ENCODE data around the gene ACKR2. TPM values are rescaled to one million over a fixed set of nuclear protein-coding genes. Genes with fewer than 3 reads are reported as not detected.

Gene ACKR2
- total RNA-seq, 4 donors from 2014 or later = 2.7 to 6.5 (median 3.1) TPM

GRCh38 chr3:42906848-42907183, 97.6 kb downstream of the ACKR2 start:
- Histone ChIP-seq H3K27ac (peak overlapping the region in 3 of 4 donors; percentile 69 to 80 (median 73)), H3K36me3 (peaks cover 0 to 40% (median 0%) of the 10 kb centered on the region in 3 donors), H3K4me1 (peaks cover 0 to 27% (median 7%) of the 10 kb centered on the region in 3 donors), H3K27me3 (peaks cover 0 to 10% (median 0%) of the 10 kb centered on the region in 4 donors), H3K4me3 (peak overlapping the region in 3 of 4 donors; percentile 51 to 76 (median 70)), H3K9me3 (peaks cover 0 to 21% (median 6%) of the 10 kb centered on the region in 3 donors)
- 66 to 71% methylated on average over 4 of the region's 4 CpGs for WGBS, 2 donors
- DNase-seq = no peak
- intact Hi-C loops (cut with DNase I) = no loop called here
- TF ChIP-seq, protein P1, sequence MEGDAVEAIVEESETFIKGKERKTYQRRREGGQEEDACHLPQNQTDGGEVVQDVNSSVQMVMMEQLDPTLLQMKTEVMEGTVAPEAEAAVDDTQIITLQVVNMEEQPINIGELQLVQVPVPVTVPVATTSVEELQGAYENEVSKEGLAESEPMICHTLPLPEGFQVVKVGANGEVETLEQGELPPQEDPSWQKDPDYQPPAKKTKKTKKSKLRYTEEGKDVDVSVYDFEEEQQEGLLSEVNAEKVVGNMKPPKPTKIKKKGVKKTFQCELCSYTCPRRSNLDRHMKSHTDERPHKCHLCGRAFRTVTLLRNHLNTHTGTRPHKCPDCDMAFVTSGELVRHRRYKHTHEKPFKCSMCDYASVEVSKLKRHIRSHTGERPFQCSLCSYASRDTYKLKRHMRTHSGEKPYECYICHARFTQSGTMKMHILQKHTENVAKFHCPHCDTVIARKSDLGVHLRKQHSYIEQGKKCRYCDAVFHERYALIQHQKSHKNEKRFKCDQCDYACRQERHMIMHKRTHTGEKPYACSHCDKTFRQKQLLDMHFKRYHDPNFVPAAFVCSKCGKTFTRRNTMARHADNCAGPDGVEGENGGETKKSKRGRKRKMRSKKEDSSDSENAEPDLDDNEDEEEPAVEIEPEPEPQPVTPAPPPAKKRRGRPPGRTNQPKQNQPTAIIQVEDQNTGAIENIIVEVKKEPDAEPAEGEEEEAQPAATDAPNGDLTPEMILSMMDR (IDR thresholded peaks at IDR 0.05) = no peak
- no peak for TF ChIP-seq POLR2A (IDR thresholded peaks at IDR 0.05)

DNA sequence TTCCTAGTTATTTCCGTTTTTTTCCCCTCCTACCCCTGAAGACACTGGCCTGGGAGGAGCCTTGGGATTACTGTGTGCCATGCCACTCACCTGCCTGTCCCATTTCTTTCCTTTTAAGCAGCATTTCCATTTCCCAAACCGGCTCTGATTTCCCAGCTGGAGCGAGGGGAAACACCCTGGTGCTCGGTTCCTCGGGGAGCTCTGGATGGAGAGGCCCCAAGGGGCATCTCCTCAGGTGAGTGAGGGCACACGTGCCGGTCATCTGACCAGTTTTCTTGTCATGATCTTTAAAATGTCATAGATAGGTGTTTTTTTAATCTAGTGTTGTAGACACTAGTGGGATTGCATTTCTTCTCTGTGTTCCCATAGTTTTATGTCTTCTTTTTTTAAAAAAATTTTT, 99.4 kb downstream of the ACKR2 start:
- intact Hi-C loops (cut with DNase I) = no loop called here
- TF ChIP-seq, protein P1 (IDR thresholded peaks at IDR 0.05) = no peak
- no peak for TF ChIP-seq POLR2A (IDR thresholded peaks at IDR 0.05)
- Histone ChIP-seq H3K4me1 (peaks cover 0 to 24% (median 7%) of the 10 kb centered on the region in 3 donors), H3K4me3 (no peak overlapping the region), H3K36me3 (peaks cover 0 to 53% (median 7%) of the 10 kb centered on the region in 3 donors), H3K27me3 (peaks cover 0 to 10% (median 0%) of the 10 kb centered on the region in 4 donors), H3K27ac (no peak overlapping the region), H3K9me3 (peaks cover 0 to 32% (median 15%) of the 10 kb centered on the region in 3 donors)
- no peak for DNase-seq
- WGBS, 2 donors = 72 to 82% methylated on average over 7 of the region's 7 CpGs

GRCh38 chr3:42911551-42911950, 102.3 kb downstream of the ACKR2 start:
- no peak overlapping the region for H3K27ac ChIP-seq
- H3K9me3 ChIP-seq = peaks cover 0 to 61% (median 44%) of the 10 kb centered on the region in 3 donors
- peaks cover 0 to 73% (median 7%) of the 10 kb centered on the region in 3 donors for H3K36me3 ChIP-seq

DNA sequence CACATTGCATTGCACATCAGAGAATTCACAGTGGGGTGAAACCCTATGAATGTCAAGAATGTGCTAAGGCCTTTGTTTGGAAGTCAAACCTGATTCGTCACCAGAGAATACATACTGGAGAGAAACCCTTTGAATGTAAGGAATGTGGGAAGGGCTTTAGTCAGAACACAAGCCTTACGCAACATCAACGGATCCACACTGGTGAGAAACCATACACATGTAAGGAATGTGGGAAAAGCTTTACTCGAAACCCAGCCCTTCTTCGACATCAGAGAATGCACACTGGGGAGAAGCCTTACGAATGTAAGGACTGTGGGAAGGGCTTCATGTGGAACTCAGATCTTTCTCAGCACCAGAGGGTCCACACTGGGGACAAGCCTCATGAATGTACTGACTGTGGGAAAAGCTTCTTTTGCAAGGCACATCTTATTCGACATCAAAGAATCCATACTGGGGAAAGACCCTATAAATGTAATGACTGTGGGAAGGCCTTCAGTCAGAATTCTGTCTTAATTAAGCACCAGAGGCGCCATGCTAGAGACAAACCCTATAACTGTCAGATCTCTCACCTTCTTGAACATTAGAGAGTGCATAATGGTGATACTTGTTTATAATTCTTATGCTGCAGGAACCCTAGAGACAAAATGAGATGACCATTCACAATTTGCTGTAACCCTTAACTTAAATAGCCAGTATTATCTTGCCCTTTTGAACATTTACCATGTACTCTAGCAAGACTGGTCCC, 105.7 kb downstream of the ACKR2 start:
- peaks cover 0 to 91% (median 62%) of the 10 kb centered on the region in 3 donors for H3K9me3 ChIP-seq
- H3K27me3 ChIP-seq = no peaks in the 10 kb centered on the region
- no peak overlapping the region for H3K27ac ChIP-seq
- no peaks in the 10 kb centered on the region for H3K4me1 ChIP-seq
- 72 to 92% methylated on average over 8 of the region's 8 CpGs for WGBS, 2 donors
- H3K36me3 ChIP-seq = peaks cover 0 to 52% (median 7%) of the 10 kb centered on the region in 3 donors
- intact Hi-C loops (cut with DNase I) = no loop called here
- no peak overlapping the region for H3K4me3 ChIP-seq
- TF ChIP-seq, protein P1 (IDR thresholded peaks at IDR 0.05) = no peak
- no peak for TF ChIP-seq POLR2A (IDR thresholded peaks at IDR 0.05)
- no peak for DNase-seq

More at GRCh38 chr3:42911551-42911950, 102.3 kb downstream of the ACKR2 start:
- TF ChIP-seq POLR2A (IDR thresholded peaks at IDR 0.05) = no peak
- TF ChIP-seq, protein P1 (IDR thresholded peaks at IDR 0.05) = no peak
- WGBS, 2 donors = 90 to 97% methylated on average over 2 of the region's 2 CpGs
- DNase-seq = no peak
- Histone ChIP-seq H3K4me3 (no peak overlapping the region), H3K27me3 (no peaks in the 10 kb centered on the region), H3K4me1 (peaks cover 0 to 10% (median 4%) of the 10 kb centered on the region in 3 donors)
- intact Hi-C loops (cut with DNase I) = no loop called here

Small RNAs within 50 kb of the gene (small RNA-seq; reads per million reads assigned to genes)
- 0 reads per million in 4 donors for gene CCDC13

Other genes with a start within 250 kb of the ACKR2 start
- 10 to 100 TPM in 3 of 4 donors, 1 to 10 TPM in 1; 8.8 to 38.5 (median 26.2) TPM for gene SEC22C, start 227.5 kb upstream of the ACKR2 start, total RNA-seq
- gene SS18L2, start 218.6 kb upstream of the ACKR2 start, total RNA-seq = 10 to 100 TPM; 11.4 to 23.5 (median 20.5) TPM
- gene NKTR, start 208.8 kb upstream of the ACKR2 start, total RNA-seq = 100 to 1,000 TPM in 1 of 4 donors, 10 to 100 TPM in 3; 18.0 to 112 (median 50.7) TPM
- gene ZBTB47, start 155.7 kb upstream of the ACKR2 start, total RNA-seq = 10 to 100 TPM in 2 of 4 donors, 1 to 10 TPM in 2; 5.0 to 34.3 (median 10.3) TPM
- gene KLHL40, start 123.9 kb upstream of the ACKR2 start, total RNA-seq = not detected
- gene HHATL, start 106.6 kb upstream of the ACKR2 start, total RNA-seq = not detected
- 1 to 10 TPM in 1 of 4 donors, under 1 TPM in 1, not detected in 2; 0.62 to 1.3 TPM for gene CCDC13, start 36.2 kb upstream of the ACKR2 start, total RNA-seq
- gene HIGD1A, start 5.0 kb upstream of the ACKR2 start, total RNA-seq = 100 to 1,000 TPM in 3 of 4 donors, 10 to 100 TPM in 1; 52.3 to 239 (median 212) TPM
- gene CYP8B1, start 66.4 kb downstream of the ACKR2 start, total RNA-seq = not detected
- 1 to 10 TPM; 1.9 to 7.6 (median 2.8) TPM for gene ZNF662, start 96.7 kb downstream of the ACKR2 start, total RNA-seq
- 10 to 100 TPM in 1 of 4 donors, 1 to 10 TPM in 3; 1.4 to 10.1 (median 2.4) TPM for gene GASK1A, start 169.9 kb downstream of the ACKR2 start, total RNA-seq